OCI-LY3 (cell line): ENCODE results near the gene EHHADH.

ENCODE experiments used
- EZH2phosphoT487 ChIP-seq: fragments of 200-600 bp; shearing (Covaris generic); IDR thresholded peaks from 2 replicates; pipeline ENCODE4 v1.6.1; 2018; ENCODE audit warnings: antibody characterized with exemption, mixed run types, low read depth
- TF ChIP-seq, protein P1 (sequence below): fragments of 200-600, 300-600 bp; sonication (generic); IDR thresholded peaks from 2 replicates; pipeline ENCODE4 v1.5.1; 2014; ENCODE audit warnings: antibody characterized with exemption, low read length, low read depth

DNA sequence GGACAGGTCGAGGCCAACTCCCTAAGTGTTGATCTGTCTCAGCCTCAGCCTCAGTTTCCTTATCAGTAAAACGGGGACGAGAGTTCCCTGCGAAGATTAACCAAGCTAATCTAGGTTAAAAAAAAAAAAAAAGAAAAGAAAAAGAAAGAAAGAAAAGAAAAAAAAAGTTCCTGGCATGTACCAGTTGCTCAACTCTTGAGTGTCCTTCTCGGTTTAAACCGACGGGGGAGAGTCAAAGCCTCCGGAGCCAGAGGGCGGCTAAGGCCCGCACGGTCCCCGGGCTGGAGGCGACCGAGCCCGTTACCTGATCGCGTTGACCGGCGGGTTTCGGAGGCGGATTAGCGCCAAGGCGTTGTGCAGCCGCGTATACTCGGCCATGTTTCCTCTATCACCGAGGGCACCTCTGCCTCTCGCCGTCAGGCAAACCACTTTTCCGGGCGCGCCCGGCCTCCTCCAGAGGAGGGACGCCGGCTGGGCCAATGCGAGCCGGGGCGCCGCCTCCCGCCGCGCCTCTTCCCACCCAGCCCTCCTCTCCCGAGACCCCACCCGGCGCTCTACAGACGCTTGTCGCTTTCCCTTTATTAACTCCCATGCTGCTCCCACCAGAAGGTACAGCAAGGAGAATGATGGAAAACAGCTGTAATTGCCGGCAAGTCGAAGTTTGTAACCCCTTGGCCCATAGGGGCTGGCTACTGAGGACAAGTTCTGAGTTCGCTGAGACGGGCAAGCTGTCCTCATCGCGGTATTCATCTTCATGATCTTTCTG lies at the start of gene EHHADH:
- TF ChIP-seq, protein P1, sequence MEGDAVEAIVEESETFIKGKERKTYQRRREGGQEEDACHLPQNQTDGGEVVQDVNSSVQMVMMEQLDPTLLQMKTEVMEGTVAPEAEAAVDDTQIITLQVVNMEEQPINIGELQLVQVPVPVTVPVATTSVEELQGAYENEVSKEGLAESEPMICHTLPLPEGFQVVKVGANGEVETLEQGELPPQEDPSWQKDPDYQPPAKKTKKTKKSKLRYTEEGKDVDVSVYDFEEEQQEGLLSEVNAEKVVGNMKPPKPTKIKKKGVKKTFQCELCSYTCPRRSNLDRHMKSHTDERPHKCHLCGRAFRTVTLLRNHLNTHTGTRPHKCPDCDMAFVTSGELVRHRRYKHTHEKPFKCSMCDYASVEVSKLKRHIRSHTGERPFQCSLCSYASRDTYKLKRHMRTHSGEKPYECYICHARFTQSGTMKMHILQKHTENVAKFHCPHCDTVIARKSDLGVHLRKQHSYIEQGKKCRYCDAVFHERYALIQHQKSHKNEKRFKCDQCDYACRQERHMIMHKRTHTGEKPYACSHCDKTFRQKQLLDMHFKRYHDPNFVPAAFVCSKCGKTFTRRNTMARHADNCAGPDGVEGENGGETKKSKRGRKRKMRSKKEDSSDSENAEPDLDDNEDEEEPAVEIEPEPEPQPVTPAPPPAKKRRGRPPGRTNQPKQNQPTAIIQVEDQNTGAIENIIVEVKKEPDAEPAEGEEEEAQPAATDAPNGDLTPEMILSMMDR = no peak
- no peak for TF ChIP-seq EZH2phosphoT487
